MM.1S (cell line): Measurements from ENCODE around the gene DCDC2C.

Experiments used
- DNase-seq: peaks from one replicate; pipeline ENCODE4 v3.0.0-alpha.2; 2015
- H2AFZ ChIP-seq: fragments of 300-600 bp; sonication (generic); 2 replicates; pipeline ENCODE4 v1.6.0; 2016; ENCODE audit warnings: antibody characterized with exemption, low read length
- H3F3A ChIP-seq: fragments of 300-600 bp; sonication (generic); 2 replicates; pipeline ENCODE4 v1.6.1; 2016; ENCODE audit warnings: mild to moderate bottlenecking, antibody characterized with exemption, low read length, moderate library complexity, mixed read lengths; ENCODE audit not compliant: insufficient read depth
- H3K27ac ChIP-seq: fragments of 300-600 bp; sonication (generic); 2 replicates; pipeline ENCODE4 v1.5.1; 2016; ENCODE audit warnings: mild to moderate bottlenecking, low read length
- H3K27me3 ChIP-seq: fragments of 300-600 bp; sonication (generic); replicated peaks from 2 replicates; pipeline ENCODE4 v1.6.0; 2016; ENCODE audit warnings: low read length; ENCODE audit not compliant: insufficient read depth
- H3K36me3 ChIP-seq: fragments of 300-600 bp; sonication (generic); replicated peaks from 2 replicates; pipeline ENCODE4 v1.6.1; 2016; ENCODE audit warnings: mild to moderate bottlenecking, low read length, mixed read lengths; ENCODE audit not compliant: insufficient read depth
- H3K4me1 ChIP-seq: fragments of 300-600 bp; sonication (generic); 2 replicates; pipeline ENCODE4 v1.6.1; 2016; ENCODE audit warnings: low read length, mixed read lengths
- H3K4me2 ChIP-seq: fragments of 300-600 bp; sonication (generic); 2 replicates; pipeline ENCODE4 v1.6.0; 2016; ENCODE audit warnings: low read depth, low read length
- H3K4me3 ChIP-seq: fragments of 300-600 bp; sonication (generic); 2 replicates; pipeline ENCODE4 v1.5.1; 2016; ENCODE audit warnings: low read length, mixed read lengths
- H3K79me2 ChIP-seq: fragments of 300-600 bp; sonication (generic); 2 replicates; pipeline ENCODE4 v1.6.1; 2016; ENCODE audit warnings: mixed run types, low read length, mixed read lengths
- H3K9ac ChIP-seq: fragments of 300-600 bp; sonication (generic); 2 replicates; pipeline ENCODE4 v1.6.1; 2016; ENCODE audit warnings: low read length, mixed read lengths
- H3K9me2 ChIP-seq: fragments of 300-600 bp; sonication (generic); replicated peaks from 2 replicates; pipeline ENCODE4 v1.6.1; 2016; ENCODE audit warnings: mild to moderate bottlenecking, low read length, mixed read lengths; ENCODE audit not compliant: insufficient read depth
- H3K9me3 ChIP-seq: fragments of 300-600 bp; sonication (generic); replicated peaks from 2 replicates; pipeline ENCODE4 v1.6.1; 2016; ENCODE audit warnings: mild to moderate bottlenecking, low read length, mixed read lengths; ENCODE audit not compliant: insufficient read depth
- H4K20me1 ChIP-seq: fragments of 300-600 bp; sonication (generic); 2 replicates; pipeline ENCODE4 v1.6.1; 2016; ENCODE audit warnings: mild to moderate bottlenecking, low read length, moderate library complexity, mixed read lengths; ENCODE audit not compliant: insufficient read depth
- CTCF ChIP-seq: fragments of 300-600 bp; sonication (generic); IDR thresholded peaks from 2 replicates; pipeline ENCODE4 v1.5.1; 2016; ENCODE audit warnings: antibody characterized with exemption, low read length, mixed read lengths
- EZH2 ChIP-seq: fragments of 300-600 bp; sonication (generic); optimal IDR thresholded peaks from 2 replicates; pipeline ENCODE3; 2017; ENCODE audit warnings: low read depth, mild to moderate bottlenecking, antibody characterized with exemption, low read length, mixed read lengths
- EZH2phosphoT487 ChIP-seq: fragments of 300-600 bp; sonication (generic); IDR thresholded peaks from 2 replicates; pipeline ENCODE4 v1.6.1; 2018; ENCODE audit warnings: antibody characterized with exemption, low read length

The DCDC2C gene

GRCh38 chr2:3725458-3726250 is 22.3 kb downstream of the DCDC2C start:
- Histone ChIP-seq H3K9ac (no peak overlapping the region), H3K27ac (no peak overlapping the region), H3K27me3 (no peaks in the 10 kb centered on the region), H3K9me3 (no peaks in the 10 kb centered on the region), H3F3A (no peaks in the 10 kb centered on the region), H2AFZ (no peak overlapping the region), H3K4me3 (no peak overlapping the region), H3K36me3 (no peaks in the 10 kb centered on the region), H3K4me2 (no peak overlapping the region), H3K79me2 (no peaks in the 10 kb centered on the region), H3K4me1 (no peaks in the 10 kb centered on the region), H4K20me1 (no peaks in the 10 kb centered on the region), H3K9me2 (no peaks in the 10 kb centered on the region)
- no peak for DNase-seq
- TF ChIP-seq EZH2phosphoT487 (no peak), EZH2 (no peak), CTCF (no peak)

GRCh38 chr2:3726511-3726910 is 23.1 kb downstream of the DCDC2C start:
- Histone ChIP-seq H2AFZ (no peak overlapping the region), H3K4me3 (no peak overlapping the region), H3K9me3 (no peaks in the 10 kb centered on the region), H3K4me1 (no peaks in the 10 kb centered on the region), H4K20me1 (no peaks in the 10 kb centered on the region), H3K9ac (no peak overlapping the region), H3K27me3 (no peaks in the 10 kb centered on the region), H3K36me3 (no peaks in the 10 kb centered on the region), H3K79me2 (no peaks in the 10 kb centered on the region), H3F3A (no peaks in the 10 kb centered on the region), H3K27ac (no peak overlapping the region), H3K9me2 (no peaks in the 10 kb centered on the region), H3K4me2 (no peak overlapping the region)
- DNase-seq: no peak
- TF ChIP-seq EZH2 (no peak), EZH2phosphoT487 (no peak), CTCF (no peak)

GRCh38 chr2:3727397-3728045 is 24.1 kb downstream of the DCDC2C start:
- TF ChIP-seq EZH2 (no peak), CTCF (no peak), EZH2phosphoT487 (no peak)
- no peak overlapping the region for H3K4me3 ChIP-seq
- H3K4me1 ChIP-seq: no peaks in the 10 kb centered on the region
- peak overlapping the region; percentile 27; the same call in 1 of the 2 replicates for H3K4me2 ChIP-seq
- no peaks in the 10 kb centered on the region for H3K9me3 ChIP-seq
- no peak overlapping the region for H3K9ac ChIP-seq
- no peak overlapping the region for H2AFZ ChIP-seq
- DNase-seq: no peak
- H3K27ac ChIP-seq: no peak overlapping the region
- no peaks in the 10 kb centered on the region for H3K36me3 ChIP-seq
- no peaks in the 10 kb centered on the region for H3F3A ChIP-seq
- no peaks in the 10 kb centered on the region for H3K27me3 ChIP-seq
- no peaks in the 10 kb centered on the region for H3K79me2 ChIP-seq
- no peaks in the 10 kb centered on the region for H4K20me1 ChIP-seq
- H3K9me2 ChIP-seq: no peaks in the 10 kb centered on the region
